WTC11 (cell line): ENCODE results near the gene FOXRED1.

Source experiments
- CBFB ChIP-seq: sonication (generic); formaldehyde crosslinking; IDR thresholded peaks from 2 replicates; pipeline ENCODE4 v1.8.1; 2022; ENCODE audit warnings: mild to moderate bottlenecking, low read depth, missing genetic modification reagents
- CTCF ChIP-seq: fragments of 200-600 bp; IDR thresholded peaks from 2 replicates; pipeline ENCODE4 v1.8.0; 2022; ENCODE audit warnings: antibody characterized with exemption
- E2F1 ChIP-seq: sonication (generic); formaldehyde crosslinking; IDR thresholded peaks from 2 replicates; pipeline ENCODE4 v1.8.0; 2022; ENCODE audit warnings: mild to moderate bottlenecking, missing genetic modification reagents
- SP1 ChIP-seq: sonication (generic); formaldehyde crosslinking; conservative IDR thresholded peaks from 2 replicates; pipeline ENCODE4 v1.8.1; 2022; ENCODE audit warnings: missing genetic modification reagents
- USF2 ChIP-seq: sonication (generic); formaldehyde crosslinking; IDR thresholded peaks from 2 replicates; pipeline ENCODE4 v1.8.1; 2023; ENCODE audit warnings: mild to moderate bottlenecking, missing genetic modification reagents, moderate library complexity
- ZNF512 ChIP-seq: sonication (generic); formaldehyde crosslinking; IDR thresholded peaks from 2 replicates; pipeline ENCODE4 v1.8.1; 2022; ENCODE audit warnings: missing genetic modification reagents, borderline replicate concordance

GRCh38 chr11:126317756-126318573, 49.0 kb downstream of the FOXRED1 start:
- TF ChIP-seq USF2 (CRISPR knock-in tag) (no peak), SP1 (CRISPR knock-in tag) (no peak), CTCF (no peak), ZNF512 (CRISPR knock-in tag) (no peak), E2F1 (CRISPR knock-in tag) (no peak), CBFB (CRISPR knock-in tag) (no peak)
